ENCODE measurements around the gene CNTNAP2. TPM values are rescaled to one million over a fixed set of nuclear protein-coding genes. Genes with fewer than 3 reads are reported as not detected.

CNTNAP2 gene
- total and polyA plus RNA-seq, 2 of the 8 experiments (the other 6 are each of a cell fraction or from before 2014, with no cell fraction given) = 27.9 to 71.0 TPM

GRCh38 chr7:147670759-147671158, 1554.2 kb downstream of the CNTNAP2 start:
- FAIRE-seq (no peak), DNase-seq (ENCODE audit: low read depth in 1 of 2, low spot score in 2 of 2) (no peak)
- H3K23ac ChIP-seq (ENCODE audit: insufficient read length) = no peak overlapping the region
- no peak overlapping the region for H2BK20ac ChIP-seq (ENCODE audit: low read length)
- H3K27ac ChIP-seq (ENCODE audit: low read depth, low read length) = no peak overlapping the region
- no peaks in the 10 kb centered on the region for H3K79me2 ChIP-seq (ENCODE audit: control insufficient read depth in 1 of 2, insufficient read depth in 2 of 2, low read length in 2 of 2)
- no peak overlapping the region for H2BK15ac ChIP-seq (ENCODE audit: low read length)
- H3K56ac ChIP-seq (replicated peaks; ENCODE audit: insufficient read length, low read depth, low read length) = no peak overlapping the region
- no peaks in the 10 kb centered on the region for H4K20me1 ChIP-seq (replicated peaks in 1 of 2; ENCODE audit: control insufficient read depth in 1 of 2, insufficient read depth in 2 of 2, low read length in 2 of 2)
- peaks cover 0 to 1% (median 0%) of the 10 kb centered on the region in 4 experiments; a peak in 1 of 7 replicates for H3K27me3 ChIP-seq (replicated peaks in 1 of 4; ENCODE audit: control insufficient read depth in 3 of 4, extremely low read depth in 1 of 4, insufficient read depth in 3 of 4, low read length in 3 of 4)
- no peak overlapping the region for H2AK5ac ChIP-seq (ENCODE audit: low read depth, low read length)
- no peak overlapping the region for H3K4me3 ChIP-seq (ENCODE audit: extremely low read depth in 1 of 4, insufficient read depth in 2 of 4, low read depth in 3 of 4, low read length in 4 of 4)
- H2BK120ac ChIP-seq (replicated peaks; ENCODE audit: low read depth, low read length) = no peak overlapping the region
- no peaks in the 10 kb centered on the region for H3K4me1 ChIP-seq (replicated peaks in 1 of 4; ENCODE audit: control insufficient read depth in 3 of 4, insufficient read depth in 4 of 4, low read length in 3 of 4)
- no peak overlapping the region for H2BK12ac ChIP-seq (ENCODE audit: low read depth, low read length)
- H3K23me2 ChIP-seq (ENCODE audit: low read depth, low read length) = no peaks in the 10 kb centered on the region
- POLR2A ChIA-PET (ENCODE audit: partially characterized antibody) = no interaction called here
- no peak overlapping the region for H2BK5ac ChIP-seq (ENCODE audit: low read depth, low read length)
- no peak overlapping the region for H3K4me2 ChIP-seq (ENCODE audit: insufficient read depth in 1 of 2, low read depth in 2 of 2, low read length in 2 of 2)
- H3K18ac ChIP-seq (ENCODE audit: extremely low read depth, low read length) = no peak overlapping the region
- no peak overlapping the region for H3K9ac ChIP-seq (replicated peaks in 1 of 4; ENCODE audit: extremely low read depth in 1 of 4, low read depth in 3 of 4, low read length in 3 of 4)
- H4K91ac ChIP-seq (replicated peaks; ENCODE audit: insufficient read length, low read length) = no peak overlapping the region
- no peak overlapping the region for H4K5ac ChIP-seq (ENCODE audit: insufficient read length, low read depth, low read length)
- no peak overlapping the region for H3K4ac ChIP-seq (replicated peaks; ENCODE audit: insufficient read length, low read depth, low read length)
- TF ChIP-seq, protein P1, sequence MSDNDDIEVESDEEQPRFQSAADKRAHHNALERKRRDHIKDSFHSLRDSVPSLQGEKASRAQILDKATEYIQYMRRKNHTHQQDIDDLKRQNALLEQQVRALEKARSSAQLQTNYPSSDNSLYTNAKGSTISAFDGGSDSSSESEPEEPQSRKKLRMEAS (IDR thresholded peaks at IDR 0.05) = no peak
- TF ChIP-seq EGR1 (IDR thresholded peaks at IDR 0.05; ENCODE audit: borderline replicate concordance, low read depth, low read length) (no peak), HDAC6 (IDR thresholded peaks at IDR 0.05; ENCODE audit: low read depth, low read length) (no peak), SP1 (IDR thresholded peaks at IDR 0.05; ENCODE audit: low read depth, low read length) (no peak), RXRA (IDR thresholded peaks at IDR 0.05; ENCODE audit: insufficient read depth, low read depth, low read length) (no peak), RAD21 (IDR thresholded peaks at IDR 0.05 in 1 of 2, conservative IDR thresholded peaks at IDR 0.05 in 1 of 2; ENCODE audit: low read depth in 2 of 2, low read length in 2 of 2) (no peak), CBX5 (IDR thresholded peaks at IDR 0.05; ENCODE audit: low read depth, low read length) (no peak), ASH2L (IDR thresholded peaks at IDR 0.05; ENCODE audit: low read length) (no peak)
- H3K9me3 ChIP-seq (ENCODE audit: insufficient read depth in 2 of 2, low read depth in 1 of 2, low read length in 1 of 2) = no peaks in the 10 kb centered on the region
- H2AFZ ChIP-seq (ENCODE audit: low read length) = no peak overlapping the region
- H3K79me1 ChIP-seq (ENCODE audit: low read depth, low read length) = no peaks in the 10 kb centered on the region
- no peak overlapping the region for H3K14ac ChIP-seq (ENCODE audit: insufficient read length)
- no peak overlapping the region for H4K8ac ChIP-seq (ENCODE audit: extremely low read depth, insufficient read depth, low read length)
- 89% methylated on average over 8 of the region's 10 CpGs; no CpG with 5 or more reads in 1 of the 2 experiments for WGBS, 2 experiments (ENCODE audit: extremely low coverage in 1 of 2, insufficient coverage in 1 of 2, insufficient read length in 1 of 2, insufficient replicate concordance in 2 of 2, low coverage in 1 of 2, low lambda C conversion rate in 2 of 2, missing lambda C conversion rate in 1 of 2)
- H3K36me3 ChIP-seq (ENCODE audit: control insufficient read depth in 2 of 4, insufficient read depth in 4 of 4, low read length in 3 of 4) = no peaks in the 10 kb centered on the region
- CTCF ChIA-PET (ENCODE audit: partially characterized antibody) = interaction anchor here (0.6 to 0.8 kb wide), 2 partner anchors 11 to 13 kb away, joined by 3 read pairs; no protein-coding TSS in a partner anchor
